SHP77 treated with DMSO at 0.1 percent for 48 hours (cell line): ENCODE data around the gene LYSMD2.

Source experiments
- DNase-seq: peaks from one replicate; lab custom pipeline; 2025; lab: John Stamatoyannopoulos, UW

Gene LYSMD2

GRCh38 chr15:51718746-51719145, 18.7 kb downstream of the LYSMD2 start:
- no peak for DNase-seq

GRCh38 chr15:51718219-51718618, 19.2 kb downstream of the LYSMD2 start:
- no peak for DNase-seq

GRCh38 chr15:51714911-51715310, 22.5 kb downstream of the LYSMD2 start:
- DNase-seq = no peak

GRCh38 chr15:51714162-51714561, 23.3 kb downstream of the LYSMD2 start:
- DNase-seq = no peak

GRCh38 chr15:51709031-51709430, 28.4 kb downstream of the LYSMD2 start:
- DNase-seq = no peak

GRCh38 chr15:51708013-51708412, 29.4 kb downstream of the LYSMD2 start:
- peak; percentile 59 for DNase-seq

GRCh38 chr15:51706926-51707608, 30.4 kb downstream of the LYSMD2 start:
- DNase-seq = no peak

GRCh38 chr15:51706291-51706690, 31.2 kb downstream of the LYSMD2 start:
- DNase-seq = no peak

- DNase-seq = no peak
Measured at GRCh38 chr15:51702710-51703109, 34.7 kb downstream of the LYSMD2 start.

GRCh38 chr15:51699373-51699772, 38.1 kb downstream of the LYSMD2 start:
- no peak for DNase-seq

- DNase-seq = no peak
Measured at GRCh38 chr15:51697163-51697562, 40.3 kb downstream of the LYSMD2 start.

GRCh38 chr15:51696566-51696965, 40.9 kb downstream of the LYSMD2 start:
- no peak for DNase-seq

- no peak for DNase-seq
Measured at GRCh38 chr15:51692154-51692553, 45.3 kb downstream of the LYSMD2 start.

GRCh38 chr15:51688863-51689262, 48.6 kb downstream of the LYSMD2 start:
- no peak for DNase-seq

- DNase-seq = no peak
Measured at GRCh38 chr15:51687565-51687964, 49.9 kb downstream of the LYSMD2 start.

- peak; percentile 76 for DNase-seq
Measured at GRCh38 chr15:51681303-51681963, 56.0 kb downstream of the LYSMD2 start, which contains the start of gene SCG3. Gene SCG3, plus strand, starts transcription at chr15:51681503. Its CDS starts 253 bp downstream, at chr15:51681756.

- no peak for DNase-seq
Measured at GRCh38 chr15:51680321-51680720, 57.1 kb downstream of the LYSMD2 start.

- DNase-seq = no peak
Measured at GRCh38 chr15:51678096-51678495, 59.4 kb downstream of the LYSMD2 start.

GRCh38 chr15:51677452-51677851, 60.0 kb downstream of the LYSMD2 start:
- DNase-seq = no peak

- no peak for DNase-seq
Measured at GRCh38 chr15:51677021-51677420, 60.4 kb downstream of the LYSMD2 start.

GRCh38 chr15:51675234-51675633, 62.2 kb downstream of the LYSMD2 start:
- no peak for DNase-seq
